Epidermal melanocyte (primary cell): ENCODE measurements around the gene RASSF1.

Experiments
- DNase-seq: peaks from one replicate; pipeline ENCODE4 v3.0.0; 2011; ENCODE audit warnings: low spot score; ENCODE audit not compliant: insufficient read length

The RASSF1 gene

GRCh38 chr3:50302095-50303012 lies 38.3 kb downstream of the RASSF1 start:
- no peak for DNase-seq

- no peak for DNase-seq
Observed at GRCh38 chr3:50300681-50301254, 39.9 kb downstream of the RASSF1 start.

- DNase-seq, result no peak
Observed at GRCh38 chr3:50299929-50300680, 40.5 kb downstream of the RASSF1 start.

GRCh38 chr3:50299638-50299928 lies 41.1 kb downstream of the RASSF1 start:
- no peak for DNase-seq

GRCh38 chr3:50298836-50299637 lies 41.6 kb downstream of the RASSF1 start, which contains the start of the genes HYAL3 and NAA80:
Gene HYAL3, minus strand, starts transcription at chr3:50299405. Its CDS starts 3,803 bp downstream, at chr3:50295602.
Gene NAA80, minus strand, starts transcription at chr3:50299405. Its CDS starts 1,942 bp downstream, at chr3:50297463.
- DNase-seq, result peak; percentile 98

- DNase-seq, result no peak
Observed at GRCh38 chr3:50297896-50298725, 42.5 kb downstream of the RASSF1 start.

- no peak for DNase-seq
Observed at GRCh38 chr3:50297384-50297775, 43.3 kb downstream of the RASSF1 start.

- DNase-seq, result no peak
Observed at GRCh38 chr3:50296721-50297383, 43.8 kb downstream of the RASSF1 start.

- DNase-seq, result no peak
Observed at GRCh38 chr3:50295553-50296431, 44.8 kb downstream of the RASSF1 start.

GRCh38 chr3:50294492-50295403 lies 45.9 kb downstream of the RASSF1 start:
- no peak for DNase-seq

GRCh38 chr3:50294089-50294488 lies 46.5 kb downstream of the RASSF1 start:
- DNase-seq, result no peak

GRCh38 chr3:50293079-50293801 lies 47.4 kb downstream of the RASSF1 start:
- DNase-seq, result no peak

GRCh38 chr3:50292159-50293078 lies 48.2 kb downstream of the RASSF1 start, which contains the start of gene IFRD2:
Gene IFRD2, minus strand, starts transcription at chr3:50292429. Its CDS starts 155 bp downstream, at chr3:50292274.
- DNase-seq, result peak; percentile 90

GRCh38 chr3:50290161-50290641 lies 50.4 kb downstream of the RASSF1 start:
- DNase-seq, result no peak

- no peak for DNase-seq
Observed at GRCh38 chr3:50289130-50289529, 51.5 kb downstream of the RASSF1 start.
